Measurements from ENCODE around the gene MICB. TPM values are rescaled to one million over a fixed set of nuclear protein-coding genes. Genes with fewer than 3 reads are reported as not detected.
"Not testable (repeated sequence)": the region's sequence is repeated elsewhere in the genome, so short reads cannot be mapped to it uniquely, and the experiment has no call there.

Gene MICB
- total and polyA plus RNA-seq, 9 donors: 0.39 to 1.4 (median 0.97) TPM

DNA sequence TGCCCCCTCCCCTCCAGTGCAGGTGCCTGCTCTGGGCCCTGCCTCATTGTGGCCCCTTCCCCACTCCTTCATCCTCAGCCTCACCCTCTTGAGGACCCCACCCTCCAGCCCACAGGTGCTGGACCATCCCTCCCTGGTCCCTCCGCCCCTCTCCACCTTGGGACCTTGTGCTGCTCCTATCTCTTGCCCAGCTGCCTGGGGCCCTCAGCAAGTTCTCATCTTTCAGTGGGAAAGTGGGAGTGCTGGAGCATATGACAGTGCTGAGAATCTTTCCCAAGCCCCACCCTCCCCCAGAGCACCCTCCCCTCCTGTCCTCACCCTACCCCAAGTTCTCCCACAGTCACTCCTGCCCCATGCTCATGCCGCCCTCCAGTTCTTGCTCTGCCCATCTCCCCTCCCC lies 1.7 kb downstream of the MICB start:
- not testable (repeated sequence) for DNase-seq; H3K9me3 ChIP-seq (replicated peaks; ENCODE audit: control insufficient read depth, low read depth, low read length); H3K4me3 ChIP-seq (ENCODE audit: low read length); H3K4me1 ChIP-seq (ENCODE audit: control insufficient read depth, insufficient read depth, low read length); H3K36me3 ChIP-seq (ENCODE audit: control insufficient read depth, insufficient read depth, low read length); H3K27ac ChIP-seq (ENCODE audit: low read length)
- peaks cover 48% of the 10 kb centered on the region for H3K27me3 ChIP-seq (ENCODE audit: control insufficient read depth, insufficient read depth, low read length)
- no CpG with 5 or more reads among the region's 2 CpGs for WGBS (ENCODE audit: insufficient coverage)

- Histone ChIP-seq H3K27me3 (ENCODE audit: control insufficient read depth, insufficient read depth, low read length) (peaks cover 24% of the 10 kb centered on the region), H3K9me3 (replicated peaks; ENCODE audit: control insufficient read depth, low read depth, low read length) (no peaks in the 10 kb centered on the region), H3K36me3 (ENCODE audit: control insufficient read depth, insufficient read depth, low read length) (peaks cover 2% of the 10 kb centered on the region), H3K27ac (ENCODE audit: low read length) (no peak overlapping the region), H3K4me1 (ENCODE audit: control insufficient read depth, insufficient read depth, low read length) (peaks cover 5% of the 10 kb centered on the region), H3K4me3 (ENCODE audit: low read length) (no peak overlapping the region)
- no peak for DNase-seq
Measured at GRCh38 chr6:31502586-31502985, 4.6 kb downstream of the MICB start.

DNA sequence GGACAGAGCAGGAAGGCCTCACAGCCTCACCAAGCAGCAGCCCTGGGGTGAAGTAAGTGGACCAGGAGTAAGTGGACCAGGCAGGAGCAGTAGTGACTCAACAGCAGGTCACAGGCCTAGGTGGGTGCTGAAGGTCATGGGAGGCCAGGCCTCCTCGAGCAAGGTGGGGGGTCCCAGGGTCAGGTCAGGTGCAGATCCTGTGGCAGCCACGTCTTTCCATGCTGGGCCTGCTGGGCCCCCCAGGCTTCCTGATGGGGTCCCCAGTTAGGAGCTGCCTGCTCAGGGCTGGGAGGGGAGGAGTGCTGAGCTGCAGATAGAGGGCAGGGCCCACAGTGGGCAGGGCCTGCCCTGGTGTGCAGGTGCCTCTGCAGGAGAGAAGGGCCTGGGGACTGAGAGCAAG lies 11.1 kb downstream of the MICB start:
- H3K4me1 ChIP-seq (ENCODE audit: control insufficient read depth, insufficient read depth, low read length); H3K9me3 ChIP-seq (replicated peaks; ENCODE audit: control insufficient read depth, low read depth, low read length); H3K27me3 ChIP-seq (ENCODE audit: control insufficient read depth, insufficient read depth, low read length); DNase-seq; H3K4me3 ChIP-seq (ENCODE audit: low read length); H3K27ac ChIP-seq (ENCODE audit: low read length); H3K36me3 ChIP-seq (ENCODE audit: control insufficient read depth, insufficient read depth, low read length): not testable (repeated sequence)
- WGBS (ENCODE audit: insufficient coverage): 79% methylated on average over 2 of the region's 2 CpGs

GRCh38 chr6:31510007-31510406 lies 12.1 kb downstream of the MICB start:
- H3K27me3 ChIP-seq (ENCODE audit: control insufficient read depth, insufficient read depth, low read length): peaks cover 5% of the 10 kb centered on the region
- no peak for DNase-seq
- H3K9me3 ChIP-seq (replicated peaks; ENCODE audit: control insufficient read depth, low read depth, low read length): no peaks in the 10 kb centered on the region
- WGBS (ENCODE audit: insufficient coverage): 63% methylated on average over 2 of the region's 4 CpGs
- no peak overlapping the region for H3K4me3 ChIP-seq (ENCODE audit: low read length)
- peaks cover 2% of the 10 kb centered on the region for H3K36me3 ChIP-seq (ENCODE audit: control insufficient read depth, insufficient read depth, low read length)
- no peak overlapping the region for H3K27ac ChIP-seq (ENCODE audit: low read length)
- no peaks in the 10 kb centered on the region for H3K4me1 ChIP-seq (ENCODE audit: control insufficient read depth, insufficient read depth, low read length)

GRCh38 chr6:31513456-31514165 lies 15.7 kb downstream of the MICB start:
- Histone ChIP-seq H3K9me3 (replicated peaks; ENCODE audit: control insufficient read depth, low read depth, low read length) (no peaks in the 10 kb centered on the region), H3K4me1 (ENCODE audit: control insufficient read depth, insufficient read depth, low read length) (no peaks in the 10 kb centered on the region), H3K27me3 (ENCODE audit: control insufficient read depth, insufficient read depth, low read length) (peaks cover 5% of the 10 kb centered on the region), H3K27ac (ENCODE audit: low read length) (no peak overlapping the region), H3K36me3 (ENCODE audit: control insufficient read depth, insufficient read depth, low read length) (no peaks in the 10 kb centered on the region), H3K4me3 (ENCODE audit: low read length) (no peak overlapping the region)
- DNase-seq: no peak
- WGBS (ENCODE audit: insufficient coverage): 88% methylated on average over 5 of the region's 5 CpGs

- no peak overlapping the region for H3K4me3 ChIP-seq (ENCODE audit: low read length)
- no peaks in the 10 kb centered on the region for H3K36me3 ChIP-seq (ENCODE audit: control insufficient read depth, insufficient read depth, low read length)
- no peaks in the 10 kb centered on the region for H3K9me3 ChIP-seq (replicated peaks; ENCODE audit: control insufficient read depth, low read depth, low read length)
- no peaks in the 10 kb centered on the region for H3K4me1 ChIP-seq (ENCODE audit: control insufficient read depth, insufficient read depth, low read length)
- no peaks in the 10 kb centered on the region for H3K27me3 ChIP-seq (ENCODE audit: control insufficient read depth, insufficient read depth, low read length)
- H3K27ac ChIP-seq (ENCODE audit: low read length): no peak overlapping the region
- no CpG with 5 or more reads among the region's 3 CpGs for WGBS (ENCODE audit: insufficient coverage)
- no peak for DNase-seq
Measured at GRCh38 chr6:31521835-31522234, 23.9 kb downstream of the MICB start.

GRCh38 chr6:31525553-31525931 lies 27.6 kb downstream of the MICB start:
- H3K36me3 ChIP-seq (ENCODE audit: control insufficient read depth, insufficient read depth, low read length): peaks cover 12% of the 10 kb centered on the region
- H3K27me3 ChIP-seq (ENCODE audit: control insufficient read depth, insufficient read depth, low read length): no peaks in the 10 kb centered on the region
- no peaks in the 10 kb centered on the region for H3K9me3 ChIP-seq (replicated peaks; ENCODE audit: control insufficient read depth, low read depth, low read length)
- no peak overlapping the region for H3K4me3 ChIP-seq (ENCODE audit: low read length)
- WGBS (ENCODE audit: insufficient coverage): 94% methylated on average over 2 of the region's 8 CpGs
- no peak for DNase-seq
- H3K27ac ChIP-seq (ENCODE audit: low read length): no peak overlapping the region
- H3K4me1 ChIP-seq (ENCODE audit: control insufficient read depth, insufficient read depth, low read length): peaks cover 8% of the 10 kb centered on the region

GRCh38 chr6:31525932-31526591 lies 28.1 kb downstream of the MICB start:
- H3K4me3 ChIP-seq (ENCODE audit: low read length): no peak overlapping the region
- H3K27me3 ChIP-seq (ENCODE audit: control insufficient read depth, insufficient read depth, low read length): no peaks in the 10 kb centered on the region
- no peak overlapping the region for H3K27ac ChIP-seq (ENCODE audit: low read length)
- peaks cover 8% of the 10 kb centered on the region for H3K4me1 ChIP-seq (ENCODE audit: control insufficient read depth, insufficient read depth, low read length)
- no peak for DNase-seq
- no peaks in the 10 kb centered on the region for H3K9me3 ChIP-seq (replicated peaks; ENCODE audit: control insufficient read depth, low read depth, low read length)
- peaks cover 17% of the 10 kb centered on the region for H3K36me3 ChIP-seq (ENCODE audit: control insufficient read depth, insufficient read depth, low read length)
- WGBS (ENCODE audit: insufficient coverage): 78% methylated on average over 2 of the region's 4 CpGs

DNA sequence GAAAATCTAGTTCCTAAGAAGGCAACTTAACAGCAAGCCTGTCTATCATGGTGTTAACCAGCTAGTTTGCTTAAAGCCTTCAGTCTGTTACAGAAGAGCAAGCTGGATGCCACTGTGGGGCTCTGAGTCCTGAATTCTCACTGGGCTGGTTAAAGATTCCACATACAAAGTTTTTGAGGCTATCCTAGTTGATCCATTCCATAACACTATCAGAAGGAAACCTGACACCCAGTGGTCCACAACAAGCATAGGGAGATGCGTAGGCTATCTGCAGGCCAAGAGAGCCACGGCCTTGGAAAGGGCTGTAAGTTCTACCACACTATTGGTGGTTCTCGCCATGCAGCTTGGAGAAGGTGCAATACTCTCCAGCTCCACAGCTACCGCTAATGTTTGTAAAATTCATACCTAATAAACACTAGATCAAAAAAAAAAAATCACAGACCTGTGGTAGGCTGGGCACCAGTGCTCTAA lies 30.4 kb downstream of the MICB start:
- H3K27me3 ChIP-seq (ENCODE audit: control insufficient read depth, insufficient read depth, low read length): no peaks in the 10 kb centered on the region
- H3K4me1 ChIP-seq (ENCODE audit: control insufficient read depth, insufficient read depth, low read length): peaks cover 8% of the 10 kb centered on the region
- peaks cover 37% of the 10 kb centered on the region for H3K36me3 ChIP-seq (ENCODE audit: control insufficient read depth, insufficient read depth, low read length)
- H3K4me3 ChIP-seq (ENCODE audit: low read length): no peak overlapping the region
- no peak overlapping the region for H3K27ac ChIP-seq (ENCODE audit: low read length)
- 90% methylated on average over 3 of the region's 4 CpGs for WGBS (ENCODE audit: insufficient coverage)
- DNase-seq: no peak
- H3K9me3 ChIP-seq (replicated peaks; ENCODE audit: control insufficient read depth, low read depth, low read length): no peaks in the 10 kb centered on the region

GRCh38 chr6:31528821-31529328 lies 30.9 kb downstream of the MICB start, which contains the start of gene MCCD1:
Gene MCCD1 (plus strand): TSS chr6:31528962. CDS start chr6:31529015, 53 bp downstream.
- DNase-seq: no peak
- H3K4me3 ChIP-seq (ENCODE audit: low read length): no peak within 1 kb of the TSS
- peaks cover 8% of the 10 kb centered on the region for H3K4me1 ChIP-seq (ENCODE audit: control insufficient read depth, insufficient read depth, low read length)
- H3K27ac ChIP-seq (ENCODE audit: low read length): no peak within 1 kb of the TSS
- H3K9me3 ChIP-seq (replicated peaks; ENCODE audit: control insufficient read depth, low read depth, low read length): no peaks in the 10 kb centered on the region
- H3K27me3 ChIP-seq (ENCODE audit: control insufficient read depth, insufficient read depth, low read length): no peaks in the 10 kb centered on the region
- WGBS (ENCODE audit: insufficient coverage): 75% methylated on average over 6 of the region's 7 CpGs
- peaks cover 42% of the 10 kb centered on the region for H3K36me3 ChIP-seq (ENCODE audit: control insufficient read depth, insufficient read depth, low read length)

Measured in muscle of leg (tissue), 11 donors.